DOHH2 (cell line): Measurements from ENCODE around the gene ARL4A.

Experiments
- EZH2phosphoT487 ChIP-seq: fragments of 200-600 bp; sonication (generic); IDR thresholded peaks from 2 replicates; pipeline ENCODE4 v1.6.1; 2017; ENCODE audit warnings: borderline replicate concordance, mild to moderate bottlenecking, antibody characterized with exemption, low read length, moderate library complexity, mixed read lengths
- TF ChIP-seq, protein P1 (sequence below): fragments of 200-600 bp; sonication (generic); IDR thresholded peaks from one replicate; pipeline ENCODE4 v1.5.1; 2014; ENCODE audit warnings: antibody characterized with exemption, mild to moderate bottlenecking, low read depth, low read length; ENCODE audit not compliant: poor library complexity, severe bottlenecking

DNA sequence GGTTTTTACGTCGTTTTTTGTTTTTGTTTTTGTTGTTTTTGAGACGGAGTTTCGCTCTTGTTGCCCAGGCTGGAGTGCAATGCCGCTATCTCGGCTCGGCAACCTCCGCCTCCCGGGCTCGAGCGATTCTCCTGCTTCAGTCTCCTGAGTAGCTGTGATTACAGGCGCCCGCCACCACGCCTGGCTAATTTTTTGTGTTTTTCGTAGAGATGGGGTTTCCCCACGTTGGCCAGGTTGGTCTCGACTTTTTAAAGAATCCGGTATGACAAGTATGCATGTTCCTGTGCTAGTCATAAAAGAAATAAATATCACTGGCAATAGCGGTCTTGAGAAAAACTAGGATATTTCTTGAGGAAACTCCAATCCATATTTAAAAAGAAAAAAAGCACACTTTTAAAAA, 2.7 kb upstream of the ARL4A start:
- TF ChIP-seq, protein P1, sequence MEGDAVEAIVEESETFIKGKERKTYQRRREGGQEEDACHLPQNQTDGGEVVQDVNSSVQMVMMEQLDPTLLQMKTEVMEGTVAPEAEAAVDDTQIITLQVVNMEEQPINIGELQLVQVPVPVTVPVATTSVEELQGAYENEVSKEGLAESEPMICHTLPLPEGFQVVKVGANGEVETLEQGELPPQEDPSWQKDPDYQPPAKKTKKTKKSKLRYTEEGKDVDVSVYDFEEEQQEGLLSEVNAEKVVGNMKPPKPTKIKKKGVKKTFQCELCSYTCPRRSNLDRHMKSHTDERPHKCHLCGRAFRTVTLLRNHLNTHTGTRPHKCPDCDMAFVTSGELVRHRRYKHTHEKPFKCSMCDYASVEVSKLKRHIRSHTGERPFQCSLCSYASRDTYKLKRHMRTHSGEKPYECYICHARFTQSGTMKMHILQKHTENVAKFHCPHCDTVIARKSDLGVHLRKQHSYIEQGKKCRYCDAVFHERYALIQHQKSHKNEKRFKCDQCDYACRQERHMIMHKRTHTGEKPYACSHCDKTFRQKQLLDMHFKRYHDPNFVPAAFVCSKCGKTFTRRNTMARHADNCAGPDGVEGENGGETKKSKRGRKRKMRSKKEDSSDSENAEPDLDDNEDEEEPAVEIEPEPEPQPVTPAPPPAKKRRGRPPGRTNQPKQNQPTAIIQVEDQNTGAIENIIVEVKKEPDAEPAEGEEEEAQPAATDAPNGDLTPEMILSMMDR, result no peak
- TF ChIP-seq EZH2phosphoT487, result no peak
